ENCODE results near the gene PRR16.

PRR16 gene

GRCh38 chr5:120510994-120511686 lies 47.0 kb downstream of the PRR16 start:
- no peak for TF ChIP-seq CTCF (IDR thresholded peaks at IDR 0.05; ENCODE audit: extremely low read depth, insufficient read depth, missing control alignments)
- no peak for DNase-seq (ENCODE audit: low spot score)
- in situ Hi-C loops (cut with MboI; ENCODE audit: low pct_unique_long_range_greater_than_20kb, low sequenced_read_pairs, unreplicated experiment): no loop called here

GRCh38 chr5:120512068-120512467 lies 48.0 kb downstream of the PRR16 start:
- no peak for TF ChIP-seq CTCF (IDR thresholded peaks at IDR 0.05; ENCODE audit: extremely low read depth, insufficient read depth, missing control alignments)
- DNase-seq (ENCODE audit: low spot score): no peak
- in situ Hi-C loops (cut with MboI; ENCODE audit: low pct_unique_long_range_greater_than_20kb, low sequenced_read_pairs, unreplicated experiment): no loop called here

- in situ Hi-C loops (cut with MboI; ENCODE audit: low pct_unique_long_range_greater_than_20kb, low sequenced_read_pairs, unreplicated experiment): no loop called here
- no peak for DNase-seq (ENCODE audit: low spot score)
- no peak for TF ChIP-seq CTCF (IDR thresholded peaks at IDR 0.05; ENCODE audit: extremely low read depth, insufficient read depth, missing control alignments)
Observed at GRCh38 chr5:120512791-120513650, 48.9 kb downstream of the PRR16 start.

- in situ Hi-C loops (cut with MboI; ENCODE audit: low pct_unique_long_range_greater_than_20kb, low sequenced_read_pairs, unreplicated experiment): no loop called here
- no peak for DNase-seq (ENCODE audit: low spot score)
Observed at GRCh38 chr5:120516805-120517204, 52.7 kb downstream of the PRR16 start.

GRCh38 chr5:120517607-120518252 lies 53.6 kb downstream of the PRR16 start:
- in situ Hi-C loops (cut with MboI; ENCODE audit: low pct_unique_long_range_greater_than_20kb, low sequenced_read_pairs, unreplicated experiment): no loop called here
- DNase-seq (ENCODE audit: low spot score): no peak
- no peak for TF ChIP-seq CTCF (IDR thresholded peaks at IDR 0.05; ENCODE audit: extremely low read depth, insufficient read depth, missing control alignments)

More at GRCh38 chr5:120516805-120517204, 52.7 kb downstream of the PRR16 start:
- TF ChIP-seq CTCF (IDR thresholded peaks at IDR 0.05; ENCODE audit: extremely low read depth, insufficient read depth, missing control alignments): no peak

GRCh38 chr5:120518581-120518980 lies 54.5 kb downstream of the PRR16 start:
- no peak for DNase-seq (ENCODE audit: low spot score)
- in situ Hi-C loops (cut with MboI; ENCODE audit: low pct_unique_long_range_greater_than_20kb, low sequenced_read_pairs, unreplicated experiment): no loop called here
- TF ChIP-seq CTCF (IDR thresholded peaks at IDR 0.05; ENCODE audit: extremely low read depth, insufficient read depth, missing control alignments): no peak
